Activated gamma-delta T cell (primary cell): ENCODE measurements around the gene ZSWIM3.

Experiments used
- DNase-seq: peaks from one replicate; lab custom pipeline; 2025; lab: John Stamatoyannopoulos, UW

Gene ZSWIM3

DNA sequence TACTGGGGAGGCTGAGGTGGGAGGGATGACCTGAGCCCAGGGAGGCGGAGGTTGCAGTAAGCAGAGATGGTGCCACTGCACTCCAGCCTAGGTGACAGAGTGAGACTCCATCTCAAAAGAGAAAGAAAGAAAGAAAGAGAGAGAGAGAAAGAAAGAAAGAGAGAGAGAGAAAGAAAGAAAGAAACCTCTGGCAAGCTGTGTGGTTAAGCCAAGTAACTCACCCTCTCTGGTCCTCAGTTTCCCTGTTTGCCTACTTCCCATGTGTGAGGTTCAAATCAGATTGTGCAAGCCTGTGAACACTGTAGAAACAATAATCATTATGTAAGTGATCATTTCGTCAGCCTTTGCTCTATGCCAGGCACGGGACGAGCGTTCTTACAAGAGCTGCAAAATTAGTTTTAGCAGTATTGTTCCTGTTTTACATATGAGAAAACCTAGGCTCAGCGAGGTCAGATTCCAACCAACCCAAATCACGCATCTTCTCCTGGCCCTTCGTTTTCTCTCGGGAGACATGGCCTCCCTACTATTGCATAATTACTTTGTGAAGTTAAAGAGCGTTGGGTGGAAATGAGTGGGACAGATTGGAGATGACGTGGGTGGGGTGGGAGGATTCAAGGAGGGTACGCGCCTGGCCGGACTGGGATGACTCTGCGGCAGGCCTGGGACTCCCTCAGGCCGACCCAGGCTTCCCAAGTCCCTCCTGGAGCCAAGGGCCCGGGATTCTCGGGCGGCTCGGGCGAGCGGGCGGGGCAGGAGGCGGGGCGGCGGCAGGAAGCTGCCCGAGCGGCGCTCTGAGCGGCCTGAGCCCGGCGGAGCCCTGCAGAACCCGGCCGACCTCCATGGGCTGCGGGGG, 24.2 kb upstream of the ZSWIM3 start, which contains the start of gene SNX21:
SNX21 (plus strand) TSS at position 770 of the 853 bp plus-strand sequence. CDS start 121 bp downstream, outside the sequence.
- DNase-seq: no peak

DNA sequence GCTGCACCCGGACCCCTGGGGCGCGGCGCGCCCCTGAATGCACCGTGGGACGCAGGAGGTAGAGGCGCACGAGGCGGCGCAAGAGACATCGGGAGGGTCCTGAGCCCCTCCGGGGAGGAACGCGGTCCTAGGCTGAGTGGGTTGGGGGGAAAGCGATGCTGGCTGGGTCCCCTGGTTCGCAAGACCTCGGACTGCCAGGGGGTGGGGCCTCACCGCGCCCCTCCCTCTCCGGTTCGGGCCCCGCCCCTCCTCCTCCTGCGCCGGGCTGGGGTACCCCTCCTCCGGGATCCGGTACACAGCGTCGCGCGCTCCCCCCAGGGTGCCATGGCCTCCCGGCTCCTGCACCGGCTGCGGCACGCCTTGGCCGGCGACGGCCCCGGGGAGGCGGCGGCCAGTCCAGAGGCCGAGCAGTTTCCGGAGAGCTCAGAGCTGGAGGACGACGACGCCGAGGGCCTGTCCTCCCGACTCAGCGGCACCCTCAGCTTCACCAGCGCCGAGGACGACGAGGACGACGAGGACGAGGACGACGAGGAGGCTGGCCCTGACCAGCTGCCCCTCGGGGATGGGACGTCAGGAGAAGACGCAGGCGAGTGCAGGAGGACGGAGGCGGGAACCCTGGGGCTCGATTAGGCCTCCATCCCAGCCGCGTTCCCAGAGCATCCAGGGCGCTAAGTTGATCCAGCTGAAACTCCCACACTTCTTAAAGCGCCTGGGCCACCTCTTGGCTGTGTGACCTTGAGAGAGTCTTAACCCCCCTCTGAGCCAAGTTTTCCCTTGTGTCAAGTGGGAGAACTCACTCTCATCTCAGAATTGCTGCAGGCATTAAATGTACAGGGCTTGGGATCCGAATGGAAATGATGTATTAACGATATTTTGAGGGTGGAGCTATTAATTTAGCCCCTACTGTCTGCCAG, 23.3 kb upstream of the ZSWIM3 start:
- DNase-seq: no peak

DNA sequence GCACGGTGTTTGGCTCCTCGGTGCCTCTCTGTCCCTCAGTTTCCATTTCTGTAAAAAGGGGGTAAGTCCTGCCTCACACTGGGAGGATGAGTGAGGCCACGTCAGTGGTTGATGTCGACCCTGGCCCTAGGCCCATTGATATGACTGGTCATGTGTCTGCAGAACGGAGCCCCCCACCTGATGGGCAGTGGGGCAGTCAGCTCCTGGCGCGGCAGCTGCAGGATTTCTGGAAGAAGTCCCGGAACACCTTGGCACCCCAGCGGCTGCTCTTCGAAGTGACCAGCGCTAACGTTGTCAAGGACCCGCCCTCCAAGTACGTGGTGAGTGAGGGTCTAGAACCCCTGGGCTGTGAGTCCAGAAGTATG, 22.6 kb upstream of the ZSWIM3 start:
- DNase-seq: no peak

DNA sequence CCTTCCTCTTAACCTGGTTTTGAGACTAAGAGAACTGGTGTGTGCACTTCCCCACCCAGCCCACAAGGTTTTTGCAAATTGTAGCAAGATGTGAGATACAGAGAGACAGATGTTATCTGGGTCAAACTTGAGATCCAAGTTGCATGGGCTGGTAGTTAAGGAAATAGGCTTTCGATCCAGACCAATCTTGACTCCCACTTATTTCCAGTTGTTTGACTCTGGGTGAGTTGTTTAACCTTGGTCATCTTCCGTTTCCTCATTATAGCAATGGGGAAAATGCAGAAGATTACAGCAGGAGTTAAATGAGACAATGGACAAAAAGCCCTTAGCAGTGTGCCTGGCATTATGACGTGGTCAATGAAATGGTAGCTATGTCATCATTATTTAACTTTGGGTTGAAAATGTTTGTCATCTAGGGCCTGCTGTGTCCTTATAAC, 22.1 kb upstream of the ZSWIM3 start:
- no peak for DNase-seq

DNA sequence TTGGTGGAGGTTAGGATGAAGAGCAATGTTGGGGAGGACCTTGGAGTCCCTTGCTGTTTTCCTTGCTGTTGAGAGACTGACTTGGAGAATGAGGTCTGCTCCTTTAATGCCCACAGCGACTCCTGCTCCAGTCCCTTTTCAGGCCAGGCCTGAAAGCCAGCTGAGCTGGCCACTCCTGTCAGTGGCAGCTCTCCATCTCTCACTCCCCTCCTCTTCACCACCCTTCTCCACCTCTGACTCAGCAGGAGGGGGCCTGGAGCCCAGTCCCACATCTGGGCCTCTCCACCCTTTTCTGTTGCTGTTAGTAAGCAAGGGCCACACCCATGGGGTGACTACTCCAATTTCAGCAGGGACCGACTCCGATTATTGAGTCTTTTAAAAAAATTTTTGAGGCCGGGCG, 21.6 kb upstream of the ZSWIM3 start:
- DNase-seq: no peak

DNA sequence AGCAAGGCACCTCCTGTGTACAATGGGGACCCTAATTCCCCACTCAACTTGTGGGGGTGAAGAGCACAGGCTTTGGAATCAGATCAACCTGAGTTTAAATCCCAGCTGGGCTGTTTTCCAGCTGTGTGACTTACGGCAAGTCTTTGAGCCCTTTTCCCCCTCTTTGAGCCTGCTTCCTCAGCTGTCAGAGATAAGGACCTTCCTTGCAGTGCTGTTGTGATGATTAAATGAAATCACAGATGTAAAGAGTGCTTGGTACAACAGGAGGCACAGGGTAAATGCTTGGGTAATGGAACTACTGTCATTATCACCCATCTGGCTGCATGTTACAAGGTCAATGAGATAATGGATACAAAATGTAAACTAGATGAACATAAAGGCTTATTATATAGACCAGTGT, 20.6 kb upstream of the ZSWIM3 start:
- DNase-seq: no peak

DNA sequence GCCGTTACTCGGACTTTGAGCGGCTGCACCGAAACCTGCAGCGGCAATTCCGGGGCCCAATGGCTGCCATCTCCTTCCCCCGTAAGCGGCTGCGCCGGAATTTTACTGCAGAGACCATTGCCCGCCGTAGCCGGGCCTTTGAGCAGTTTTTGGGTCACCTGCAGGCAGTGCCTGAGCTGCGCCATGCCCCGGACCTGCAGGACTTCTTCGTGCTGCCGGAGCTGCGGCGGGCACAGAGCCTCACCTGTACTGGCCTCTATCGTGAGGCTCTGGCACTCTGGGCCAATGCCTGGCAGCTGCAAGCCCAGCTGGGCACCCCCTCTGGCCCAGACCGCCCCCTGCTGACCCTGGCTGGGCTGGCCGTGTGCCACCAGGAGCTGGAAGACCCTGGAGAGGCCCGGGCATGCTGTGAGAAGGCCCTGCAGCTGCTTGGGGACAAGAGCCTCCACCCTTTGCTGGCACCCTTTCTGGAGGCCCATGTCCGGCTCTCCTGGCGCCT, 16.7 kb upstream of the ZSWIM3 start:
- DNase-seq: no peak

DNA sequence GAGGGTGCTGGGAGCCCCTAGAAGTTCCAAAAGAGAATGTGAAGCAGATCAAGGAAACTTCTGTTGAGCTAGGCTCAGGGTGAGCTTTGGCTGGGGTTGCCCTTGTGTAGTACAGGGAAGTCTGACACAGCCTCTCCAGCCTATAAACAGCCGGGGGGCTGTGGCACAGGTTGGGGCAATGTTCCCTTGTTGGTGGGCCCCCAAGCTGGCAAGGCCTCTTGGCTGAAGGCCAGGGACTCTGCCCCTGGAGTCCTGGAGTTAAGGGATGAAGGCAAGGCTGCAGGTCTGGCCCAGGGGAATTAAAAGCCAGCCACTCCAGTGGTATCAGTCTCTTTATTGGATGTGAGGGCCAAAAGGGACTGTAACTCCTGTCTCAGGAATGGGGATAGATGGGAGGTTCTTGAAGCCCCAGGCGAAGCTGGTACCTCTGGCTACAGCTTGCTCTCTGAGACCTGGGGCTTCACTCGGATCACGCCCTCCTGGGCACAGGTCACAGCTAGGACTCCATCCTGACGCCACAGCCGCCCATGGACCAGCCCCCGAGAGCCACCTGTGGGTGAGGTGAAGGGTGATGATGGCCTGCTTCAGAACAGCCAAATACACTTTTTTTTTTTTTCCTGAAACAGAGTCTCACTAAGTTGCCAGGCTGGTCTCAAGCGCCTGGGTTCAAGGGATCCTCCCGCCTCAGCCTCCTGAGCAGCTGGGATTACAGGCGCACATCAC, 15.8 kb upstream of the ZSWIM3 start:
- DNase-seq: no peak

DNA sequence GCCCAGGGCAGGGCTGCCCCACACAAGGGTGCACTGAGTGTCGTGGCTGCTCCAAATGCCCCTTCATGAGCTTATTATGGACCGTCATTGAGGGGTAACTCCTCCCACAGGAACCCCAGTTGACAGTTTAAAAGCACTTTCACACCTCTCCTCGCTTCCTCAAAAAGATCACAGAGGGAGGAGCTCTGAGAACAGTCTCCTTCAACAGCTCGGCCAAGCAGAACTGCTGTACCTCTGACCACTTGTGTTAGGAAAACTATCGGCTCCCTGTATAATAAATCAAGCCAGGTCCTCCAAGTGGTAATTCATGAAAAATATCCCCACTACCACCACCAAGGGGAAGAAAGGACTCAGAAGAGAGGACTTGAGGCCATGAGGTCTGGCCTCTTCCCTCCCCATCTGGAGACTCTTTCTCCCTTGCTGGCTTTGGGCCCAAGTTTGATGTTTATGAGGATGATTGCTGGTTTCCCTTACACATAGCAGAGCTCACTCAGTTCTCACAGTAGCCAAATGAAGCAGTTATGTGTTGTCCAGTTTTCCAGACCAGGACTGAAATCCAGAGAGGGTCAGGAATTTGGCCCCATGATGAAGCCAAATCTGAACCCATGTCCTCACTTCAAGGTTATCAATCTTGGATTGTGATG, 15.1 kb upstream of the ZSWIM3 start:
- DNase-seq: no peak

DNA sequence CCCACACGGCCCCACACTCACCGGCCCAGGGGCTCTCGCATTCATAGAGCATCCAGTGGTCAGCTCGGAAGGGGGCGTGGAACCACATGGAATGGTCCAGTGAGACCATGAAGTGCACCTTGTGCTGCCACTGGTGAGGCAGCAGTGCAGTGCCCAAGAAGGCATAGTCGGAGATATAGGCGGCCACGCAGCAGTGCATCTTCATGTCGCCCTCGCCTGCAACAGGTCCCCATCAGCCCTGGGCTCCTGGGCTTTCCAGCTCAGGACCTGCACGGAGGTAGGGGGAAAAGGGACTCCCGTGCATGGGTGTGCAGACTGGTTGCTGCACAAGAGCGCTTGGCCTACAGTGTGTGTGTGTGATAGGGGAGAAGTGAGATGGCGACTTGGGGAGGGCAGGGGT, 13.9 kb upstream of the ZSWIM3 start:
- DNase-seq: no peak

DNA sequence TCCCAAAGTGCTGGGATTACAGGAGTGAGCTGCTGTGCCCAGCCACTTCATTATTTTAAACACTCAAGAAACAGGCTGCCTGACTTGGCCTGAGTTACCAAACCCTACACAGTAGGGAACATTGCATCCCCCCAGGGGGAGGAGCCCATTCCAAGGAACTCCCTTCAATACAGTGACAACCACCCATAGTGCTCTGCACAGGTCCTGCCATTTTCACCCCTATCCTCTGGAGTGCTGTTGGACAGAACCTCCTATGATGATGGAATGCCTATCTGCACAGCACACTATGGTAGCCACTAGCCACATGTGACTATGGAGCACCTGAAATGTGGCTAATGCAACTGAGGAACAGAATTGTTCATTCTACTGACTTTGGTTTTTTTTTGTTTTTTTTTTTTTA, 12.0 kb upstream of the ZSWIM3 start:
- DNase-seq: no peak

DNA sequence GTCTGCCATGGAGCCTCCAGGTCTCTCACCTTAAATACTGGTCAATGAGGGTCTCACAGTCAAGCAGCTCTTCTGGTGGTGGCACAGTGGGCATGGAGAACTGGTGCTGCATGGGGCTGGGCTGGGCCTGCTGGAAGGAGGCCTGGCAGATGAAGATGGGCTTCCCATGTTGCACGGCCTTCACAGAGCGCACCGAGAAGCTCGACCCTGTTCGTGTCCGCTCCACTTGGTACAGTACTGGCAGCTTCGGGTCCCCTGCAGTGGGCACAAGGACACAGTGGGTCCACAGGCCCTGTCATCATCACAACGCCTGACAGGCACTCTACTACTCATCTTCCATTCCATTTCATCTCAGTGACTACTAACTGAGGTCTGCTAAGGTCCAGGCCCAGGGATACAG, 9.0 kb upstream of the ZSWIM3 start:
- no peak for DNase-seq

DNA sequence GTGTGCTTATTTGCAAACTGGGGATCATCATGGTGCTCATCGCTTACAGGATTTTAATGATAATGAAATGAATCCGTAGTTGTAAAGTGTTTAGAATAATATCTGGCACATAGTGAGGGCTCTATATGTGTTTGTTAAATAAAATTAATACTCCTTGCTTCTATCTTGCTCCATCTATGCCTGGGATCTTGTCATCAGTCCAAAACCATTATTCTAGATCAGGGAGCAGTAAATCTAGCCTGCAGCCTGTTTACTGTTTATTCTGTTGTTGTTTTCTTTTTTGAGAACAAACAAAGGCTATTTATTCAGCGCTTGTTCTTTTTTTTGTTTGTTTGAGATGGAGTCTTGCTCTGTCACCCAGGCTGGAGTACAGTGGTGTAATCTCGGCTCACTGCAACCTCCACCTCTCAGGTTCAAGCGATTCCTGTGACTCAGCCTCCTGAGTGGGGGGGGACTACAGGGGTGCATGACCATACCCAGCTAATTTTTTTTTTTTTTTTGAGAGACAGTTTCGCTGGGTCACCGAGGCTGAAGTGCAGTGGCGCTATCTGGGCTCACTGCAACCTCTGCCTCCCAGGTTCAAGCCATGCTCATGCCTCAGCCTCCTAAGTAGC, 8.3 kb upstream of the ZSWIM3 start:
- DNase-seq: no peak

DNA sequence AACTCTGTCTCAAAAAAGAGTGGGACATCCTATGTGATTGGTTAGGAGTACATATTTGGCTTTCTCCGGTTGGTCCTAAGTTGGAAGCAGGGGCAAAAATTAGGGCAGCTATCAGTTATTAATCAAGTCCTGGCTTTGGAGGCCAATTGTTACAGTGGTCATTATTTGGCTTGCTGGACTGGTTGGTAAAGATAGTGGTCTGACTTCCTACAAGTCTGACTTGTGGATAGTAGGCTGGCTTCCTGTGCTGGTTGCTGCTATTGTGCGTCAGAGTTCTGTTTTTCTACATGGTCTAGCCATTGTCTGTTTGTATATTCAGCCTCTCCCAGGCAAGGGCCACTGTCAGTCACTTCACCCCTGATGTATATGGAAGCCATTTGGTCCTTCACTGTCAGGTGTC, 7.2 kb upstream of the ZSWIM3 start:
- DNase-seq: no peak

DNA sequence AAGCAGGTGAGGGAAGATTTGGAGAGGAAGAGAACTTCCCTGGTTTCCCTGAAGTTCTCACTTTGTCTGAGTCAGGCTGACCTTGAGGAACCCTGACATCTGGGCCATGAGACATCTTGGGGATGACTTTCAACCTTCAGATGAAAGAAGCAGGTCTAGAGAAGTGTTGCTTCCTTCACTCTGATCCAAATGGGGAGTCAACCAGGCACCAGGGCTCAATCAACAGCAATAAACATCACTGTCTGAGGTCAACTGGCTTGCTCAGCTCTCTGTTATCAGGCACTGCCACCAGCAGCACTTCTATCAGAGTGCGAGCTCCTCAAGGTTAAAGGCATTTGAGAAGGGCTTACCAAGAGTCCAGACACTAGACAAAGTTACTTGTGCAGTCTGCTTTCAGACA, 6.5 kb upstream of the ZSWIM3 start:
- no peak for DNase-seq

DNA sequence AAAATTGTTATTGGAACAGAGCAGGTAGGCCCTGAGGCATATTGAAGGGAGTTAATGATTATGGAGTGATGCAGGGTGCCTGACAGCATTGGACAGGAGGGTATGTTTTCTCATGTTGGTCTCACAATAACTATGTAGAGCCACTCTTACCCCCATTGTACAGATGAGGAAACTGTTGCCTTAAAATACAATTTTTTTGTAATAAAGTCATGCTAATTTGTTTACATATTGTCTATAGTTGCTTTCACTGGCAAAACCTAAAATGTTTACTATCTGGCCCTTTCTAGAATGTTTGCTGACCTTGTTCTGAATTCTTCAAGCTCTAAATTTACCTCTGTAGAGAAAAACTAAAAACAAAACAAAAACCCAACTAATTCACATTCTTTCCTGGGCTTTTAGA, 5.9 kb upstream of the ZSWIM3 start:
- no peak for DNase-seq

DNA sequence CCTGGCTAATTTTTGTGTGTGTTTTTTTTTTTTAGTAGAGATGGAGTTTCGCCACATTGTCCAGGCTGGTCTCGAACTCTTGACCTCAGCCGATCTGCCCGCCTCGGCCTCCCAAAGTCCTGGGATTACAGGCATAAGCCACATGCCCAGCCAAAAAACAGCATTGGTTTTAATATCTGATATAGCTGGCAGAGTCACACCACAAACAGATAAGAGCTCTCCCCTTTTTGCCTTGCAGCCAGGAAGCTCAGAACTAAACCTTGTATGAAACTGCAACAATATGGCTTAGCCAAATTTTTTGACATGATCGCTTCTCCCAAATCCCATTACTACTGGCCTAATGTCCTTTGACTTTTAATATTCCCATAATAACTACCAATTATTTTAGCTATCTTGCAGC, 5.1 kb upstream of the ZSWIM3 start:
- DNase-seq: no peak

DNA sequence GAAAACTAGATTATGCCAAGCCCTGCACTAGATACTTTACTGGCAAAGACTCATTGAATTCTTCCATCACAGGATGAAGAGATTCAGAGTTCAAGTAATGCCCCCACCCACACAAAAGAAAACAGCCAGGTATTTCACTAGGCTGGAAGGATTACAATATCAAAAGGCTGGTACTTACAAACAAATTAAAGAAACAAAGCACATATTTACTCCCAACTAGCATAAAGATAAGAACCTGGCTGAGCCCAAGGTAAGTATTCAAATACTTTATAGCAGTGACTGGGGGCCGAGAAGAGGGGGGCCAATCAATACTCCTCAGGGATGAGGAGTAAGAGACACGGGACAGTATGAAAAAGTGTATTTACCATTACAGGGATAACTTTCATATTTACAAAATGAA, 3.9 kb upstream of the ZSWIM3 start:
- no peak for DNase-seq

DNA sequence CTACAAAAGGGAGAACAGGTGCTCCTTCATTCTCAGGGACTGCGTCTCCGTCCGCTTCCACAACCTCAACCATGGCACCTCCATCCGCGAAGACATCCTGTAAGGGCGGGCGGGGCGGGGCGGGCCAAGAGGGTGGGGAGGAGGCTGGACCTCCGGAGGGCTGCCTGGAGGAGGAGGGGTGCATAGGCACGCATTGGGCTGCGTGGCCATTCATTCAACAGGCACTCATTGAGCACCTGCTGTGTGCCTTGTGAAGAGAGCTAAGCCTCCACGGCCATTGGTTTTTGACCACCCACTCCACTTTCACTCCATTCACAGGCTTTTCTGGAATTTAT, 435 bp downstream of the ZSWIM3 start:
- no peak for DNase-seq

DNA sequence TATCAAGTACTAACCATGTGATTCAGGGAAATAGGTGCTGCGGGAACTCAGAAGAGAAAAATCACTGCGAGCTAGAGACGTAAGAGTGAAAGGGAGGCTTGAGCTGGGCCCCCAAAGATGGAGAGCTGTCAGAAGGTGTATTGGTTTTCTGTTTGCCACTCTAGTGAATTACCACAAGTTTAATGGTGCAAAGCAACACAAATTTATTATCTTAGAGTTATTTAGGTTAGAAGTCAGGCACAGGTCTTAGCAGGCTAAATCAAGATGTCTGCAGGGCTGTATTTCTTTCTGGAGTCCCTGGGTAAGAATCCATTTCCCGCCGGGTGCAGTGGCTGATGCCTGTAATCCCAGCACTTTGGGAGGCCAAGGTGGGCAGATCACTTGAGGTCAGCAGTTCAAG, 2.5 kb downstream of the ZSWIM3 start:
- no peak for DNase-seq

DNA sequence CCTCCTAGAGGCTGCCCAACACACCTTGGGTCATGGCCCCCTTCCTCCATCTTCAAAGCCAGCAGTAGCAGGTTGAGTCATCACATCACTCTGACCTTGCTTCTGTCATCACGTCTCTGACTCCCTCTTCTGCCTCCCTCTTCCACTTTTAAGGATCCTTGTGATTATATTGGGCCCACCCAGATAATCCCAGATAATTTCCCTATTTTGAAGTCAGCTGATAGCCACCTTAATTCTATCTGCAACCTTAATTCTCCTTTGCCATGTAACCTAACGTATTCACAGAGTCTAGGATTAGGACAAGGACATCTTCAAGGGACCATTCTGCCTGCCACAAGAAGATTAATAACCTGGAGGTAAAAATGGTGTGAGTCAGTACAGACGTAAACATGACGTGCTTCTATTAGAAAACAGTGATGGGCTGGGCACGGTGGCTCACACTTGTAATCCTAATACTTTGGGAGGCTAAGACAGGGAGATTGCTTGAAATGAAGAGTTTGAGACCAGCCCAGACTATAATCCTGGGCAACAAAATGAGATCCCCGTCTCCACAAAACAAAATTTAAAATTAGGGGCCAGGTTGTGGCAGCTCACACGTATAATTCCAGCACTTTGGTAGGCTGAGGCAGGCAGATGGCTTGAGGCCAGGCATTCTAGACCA, 3.3 kb downstream of the ZSWIM3 start:
- DNase-seq: no peak
